WTC11 (cell line): ENCODE data around the gene MEGF6. TPM values are rescaled to one million over a fixed set of nuclear protein-coding genes. Genes with fewer than 3 reads are reported as not detected.
A peak's percentile ranks its signal among the peaks of the same experiment; 100 is the strongest.

ENCODE experiments used
- ATAC-seq: fragments of 200-7000 bp; cut with Tn5 transposase; 2 replicates; pipeline ENCODE4 v1.10.0; 2021; ENCODE audit warnings: mild to moderate bottlenecking, moderate library complexity
- CTCF ChIA-PET: fragments of 300-600 bp; sonication (Branson Sonifier 250); formaldehyde crosslinking; loops from one replicate; lab custom pipeline; 2021; ENCODE audit warnings: antibody characterized with exemption; lab: Charles Lee
- POLR2A ChIA-PET: fragments of 350-600 bp; sonication (Branson Sonifier 250); formaldehyde crosslinking; loops from one replicate; lab custom pipeline; 2021; ENCODE audit warnings: antibody characterized with exemption; lab: Charles Lee
- DNase-seq: peaks from one replicate; pipeline ENCODE4 v3.0.0; 2021; ENCODE audit warnings: low spot score
- H3K27ac Mint-ChIP-seq: 2 replicates; pipeline ENCODE4 v1.8.0; 2021; ENCODE audit warnings: mixed read lengths
- H3K27me3 Mint-ChIP-seq: 2 replicates; pipeline ENCODE4 v1.8.0; 2021; ENCODE audit warnings: low read depth, mild to moderate bottlenecking, moderate library complexity, mixed read lengths
- H3K36me3 Mint-ChIP-seq: 2 replicates; pipeline ENCODE4 v1.8.0; 2021; ENCODE audit warnings: mixed read lengths
- H3K4me1 Mint-ChIP-seq: 2 replicates; pipeline ENCODE4 v1.8.0; 2022; ENCODE audit warnings: mixed read lengths
- H3K4me3 Mint-ChIP-seq: 2 replicates; pipeline ENCODE4 v1.8.0; 2021; ENCODE audit warnings: mild to moderate bottlenecking, moderate library complexity, mixed read lengths
- H3K9me3 Mint-ChIP-seq: 2 replicates; pipeline ENCODE4 v1.8.0; 2021; ENCODE audit warnings: mixed read lengths
- CREM ChIP-seq: sonication (generic); formaldehyde crosslinking; IDR thresholded peaks from 2 replicates; pipeline ENCODE4 v1.8.1; 2022; ENCODE audit warnings: mild to moderate bottlenecking, missing genetic modification reagents, moderate library complexity
- E2F1 ChIP-seq: sonication (generic); formaldehyde crosslinking; IDR thresholded peaks from 2 replicates; pipeline ENCODE4 v1.8.0; 2022; ENCODE audit warnings: mild to moderate bottlenecking, missing genetic modification reagents
- ETV6 ChIP-seq: sonication (generic); formaldehyde crosslinking; IDR thresholded peaks from 2 replicates; pipeline ENCODE4 v1.8.1; 2022; ENCODE audit warnings: mild to moderate bottlenecking, missing genetic modification reagents
- FOXJ3 ChIP-seq: sonication (generic); formaldehyde crosslinking; IDR thresholded peaks from 2 replicates; pipeline ENCODE4 v1.9.0; 2021; ENCODE audit warnings: missing genetic modification reagents, mild to moderate bottlenecking, borderline replicate concordance
- JAZF1 ChIP-seq: fragments of 250-450 bp; sonication (Bioruptor Pico); IDR thresholded peaks from 2 replicates; pipeline ENCODE4 v1.9.0; 2021; ENCODE audit warnings: moderate library complexity, mild to moderate bottlenecking, inconsistent platforms
- NFYB ChIP-seq: sonication (generic); formaldehyde crosslinking; conservative IDR thresholded peaks from 2 replicates; pipeline ENCODE4 v1.8.0; 2022; ENCODE audit warnings: low read depth, missing genetic modification reagents
- NR2C2 ChIP-seq: sonication (generic); formaldehyde crosslinking; IDR thresholded peaks from 2 replicates; pipeline ENCODE4 v1.8.0; 2022; ENCODE audit warnings: mild to moderate bottlenecking, missing genetic modification reagents
- RORB ChIP-seq: fragments of 250-450 bp; sonication (Bioruptor Pico); IDR thresholded peaks from 2 replicates; pipeline ENCODE4 v1.9.0; 2021; ENCODE audit warnings: mild to moderate bottlenecking
- SOX15 ChIP-seq: fragments of 250-450 bp; sonication (Bioruptor Pico); IDR thresholded peaks from 2 replicates; pipeline ENCODE4 v1.9.0; 2021; ENCODE audit warnings: mild to moderate bottlenecking
- SP1 ChIP-seq: sonication (generic); formaldehyde crosslinking; conservative IDR thresholded peaks from 2 replicates; pipeline ENCODE4 v1.8.1; 2022; ENCODE audit warnings: missing genetic modification reagents
- USF1 ChIP-seq: sonication (generic); formaldehyde crosslinking; IDR thresholded peaks from 2 replicates; pipeline ENCODE4 v1.8.0; 2022; ENCODE audit warnings: mild to moderate bottlenecking, missing genetic modification reagents
- ZNF396 ChIP-seq: fragments of 250-450 bp; sonication (Bioruptor Pico); IDR thresholded peaks from 2 replicates; pipeline ENCODE4 v1.8.0; 2021; ENCODE audit warnings: mild to moderate bottlenecking, moderate library complexity, borderline replicate concordance
- ZNF423 ChIP-seq: fragments of 250-450 bp; sonication (Bioruptor Pico); IDR thresholded peaks from 2 replicates; pipeline ENCODE4 v2.1.2; 2022; ENCODE audit warnings: mild to moderate bottlenecking, moderate library complexity
- total RNA-seq: library from RNA; stranded (reverse); gene quantifications from 3 replicates; pipeline ENCODE4 v1.2.3, GENCODE V29; 2021
- TF ChIP-seq, protein P1 (sequence below): sonication (generic); formaldehyde crosslinking; IDR thresholded peaks from 2 replicates; pipeline ENCODE4 v1.8.0; 2022; ENCODE audit warnings: missing genetic modification reagents
- TF ChIP-seq, protein P2 (sequence below): sonication (generic); formaldehyde crosslinking; IDR thresholded peaks from 2 replicates; pipeline ENCODE4 v1.8.0; 2023; ENCODE audit warnings: missing genetic modification reagents, mild to moderate bottlenecking, borderline replicate concordance

Gene MEGF6
- total RNA-seq, 1 experiment from 2014 or later, result 24.9 TPM

DNA sequence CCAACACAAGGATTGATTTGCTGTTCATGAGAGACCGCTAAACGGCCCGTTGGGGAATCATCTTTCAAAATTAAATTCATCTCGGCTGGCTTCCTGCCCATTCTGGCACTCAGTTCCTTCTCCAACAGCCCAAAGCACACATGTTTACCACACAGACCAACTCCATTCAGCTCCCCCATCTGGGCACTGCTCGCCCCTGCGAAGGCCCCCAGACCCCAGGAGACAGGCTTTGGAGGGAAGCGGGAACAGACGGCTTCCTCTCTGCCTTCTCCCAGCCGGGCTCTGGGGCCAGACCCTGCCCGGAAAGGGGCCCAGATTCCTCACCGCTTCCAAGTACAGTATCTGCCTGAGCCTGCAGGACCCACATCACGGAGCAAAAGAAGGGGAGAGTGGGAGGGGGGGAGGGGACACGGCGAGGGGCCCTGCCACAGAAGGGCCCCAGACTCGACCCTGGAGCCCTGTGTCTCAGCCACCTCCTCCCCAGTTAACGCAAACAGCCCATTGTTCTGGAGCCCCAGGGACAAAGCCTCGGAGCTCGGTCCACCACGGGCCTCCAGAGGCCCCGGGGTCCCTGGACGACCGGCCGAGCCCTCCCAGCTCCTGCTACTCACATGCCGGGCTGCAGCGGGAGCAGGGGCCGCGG lies 660 bp downstream of the MEGF6 start:
- peak; percentile 43 for DNase-seq
- POLR2A ChIA-PET, result no interaction called here
- CTCF ChIA-PET, result interaction anchor here (0.6 to 2.8 kb wide), 10 partner anchors 8 to 157 kb away, joined by 3 to 15 read pairs (median 4); no protein-coding TSS in a partner anchor
- Mint-ChIP-seq H3K4me1 (peaks cover 36% of the 10 kb centered on the region), H3K4me3 (peak overlapping the region; percentile 80), H3K27me3 (peaks cover 18% of the 10 kb centered on the region), H3K36me3 (no peaks in the 10 kb centered on the region), H3K9me3 (no peaks in the 10 kb centered on the region), H3K27ac (no peak overlapping the region)
- no peak for TF ChIP-seq USF1 (CRISPR knock-in tag)
- peak; percentile 9; the same call in 1 of the 2 replicates for TF ChIP-seq SP1 (CRISPR knock-in tag)
- TF ChIP-seq, protein P1, sequence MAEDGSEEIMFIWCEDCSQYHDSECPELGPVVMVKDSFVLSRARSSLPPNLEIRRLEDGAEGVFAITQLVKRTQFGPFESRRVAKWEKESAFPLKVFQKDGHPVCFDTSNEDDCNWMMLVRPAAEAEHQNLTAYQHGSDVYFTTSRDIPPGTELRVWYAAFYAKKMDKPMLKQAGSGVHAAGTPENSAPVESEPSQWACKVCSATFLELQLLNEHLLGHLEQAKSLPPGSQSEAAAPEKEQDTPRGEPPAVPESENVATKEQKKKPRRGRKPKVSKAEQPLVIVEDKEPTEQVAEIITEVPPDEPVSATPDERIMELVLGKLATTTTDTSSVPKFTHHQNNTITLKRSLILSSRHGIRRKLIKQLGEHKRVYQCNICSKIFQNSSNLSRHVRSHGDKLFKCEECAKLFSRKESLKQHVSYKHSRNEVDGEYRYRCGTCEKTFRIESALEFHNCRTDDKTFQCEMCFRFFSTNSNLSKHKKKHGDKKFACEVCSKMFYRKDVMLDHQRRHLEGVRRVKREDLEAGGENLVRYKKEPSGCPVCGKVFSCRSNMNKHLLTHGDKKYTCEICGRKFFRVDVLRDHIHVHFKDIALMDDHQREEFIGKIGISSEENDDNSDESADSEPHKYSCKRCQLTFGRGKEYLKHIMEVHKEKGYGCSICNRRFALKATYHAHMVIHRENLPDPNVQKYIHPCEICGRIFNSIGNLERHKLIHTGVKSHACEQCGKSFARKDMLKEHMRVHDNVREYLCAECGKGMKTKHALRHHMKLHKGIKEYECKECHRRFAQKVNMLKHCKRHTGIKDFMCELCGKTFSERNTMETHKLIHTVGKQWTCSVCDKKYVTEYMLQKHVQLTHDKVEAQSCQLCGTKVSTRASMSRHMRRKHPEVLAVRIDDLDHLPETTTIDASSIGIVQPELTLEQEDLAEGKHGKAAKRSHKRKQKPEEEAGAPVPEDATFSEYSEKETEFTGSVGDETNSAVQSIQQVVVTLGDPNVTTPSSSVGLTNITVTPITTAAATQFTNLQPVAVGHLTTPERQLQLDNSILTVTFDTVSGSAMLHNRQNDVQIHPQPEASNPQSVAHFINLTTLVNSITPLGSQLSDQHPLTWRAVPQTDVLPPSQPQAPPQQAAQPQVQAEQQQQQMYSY (CRISPR knock-in tag), result peak; percentile 38; the same call in 1 of the 2 replicates
- ATAC-seq, result peak; percentile 6

DNA sequence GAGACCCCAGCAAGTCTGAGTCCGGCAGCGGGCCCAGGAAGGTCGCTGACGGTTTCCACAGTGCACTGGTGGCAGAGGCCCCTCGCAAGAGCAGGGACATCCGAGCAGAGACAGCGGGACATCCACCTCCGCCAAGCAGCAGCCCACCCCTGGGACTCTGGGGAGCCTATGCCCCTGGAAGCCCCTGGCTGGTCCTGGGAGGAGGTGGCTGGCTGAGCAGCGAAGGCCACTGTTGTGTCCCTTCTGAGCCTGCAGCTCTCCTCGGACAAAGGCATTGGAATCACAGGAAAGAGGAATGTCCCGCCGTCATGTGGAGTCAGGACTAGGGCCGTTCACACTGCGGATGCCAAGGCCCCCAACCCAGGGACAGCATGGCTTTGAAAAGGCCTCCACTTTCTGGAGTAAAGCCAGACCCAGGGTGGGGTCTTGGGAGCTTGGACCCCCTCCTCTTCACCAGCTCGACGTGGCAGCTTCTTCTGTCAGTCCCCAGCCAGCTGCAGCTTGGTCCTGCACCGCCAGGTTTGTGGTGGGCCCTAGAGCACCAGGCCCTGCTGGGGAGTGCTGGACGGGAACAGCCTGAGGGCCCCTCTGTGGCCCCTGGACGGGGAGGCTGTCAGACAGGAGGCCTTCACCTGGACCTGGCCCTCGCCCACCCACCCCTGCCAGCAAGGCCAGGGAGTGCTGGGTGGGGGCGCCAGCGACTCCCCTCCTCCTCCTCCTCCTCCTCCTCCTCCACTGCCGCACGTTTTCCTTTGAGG lies 1.4 kb downstream of the MEGF6 start:
- Mint-ChIP-seq H3K27me3 (peaks cover 18% of the 10 kb centered on the region), H3K27ac (no peak overlapping the region), H3K4me1 (peaks cover 34% of the 10 kb centered on the region), H3K4me3 (peak overlapping the region; percentile 80), H3K36me3 (no peaks in the 10 kb centered on the region), H3K9me3 (no peaks in the 10 kb centered on the region)
- ATAC-seq, result no peak
- CTCF ChIA-PET, result interaction anchor here (0.6 to 2.8 kb wide), 9 partner anchors 9 to 157 kb away, joined by 3 to 15 read pairs (median 5); no protein-coding TSS in a partner anchor
- no peak for DNase-seq
- POLR2A ChIA-PET, result no interaction called here
- TF ChIP-seq SOX15 (CRISPR knock-in tag), result no peak
- no peak for TF ChIP-seq NR2C2 (CRISPR knock-in tag)
- no peak for TF ChIP-seq E2F1 (CRISPR knock-in tag)
- no peak for TF ChIP-seq FOXJ3 (CRISPR knock-in tag)
- TF ChIP-seq ZNF396 (CRISPR knock-in tag), result no peak
- no peak for TF ChIP-seq ETV6 (CRISPR knock-in tag)
- no peak for TF ChIP-seq ZNF423 (CRISPR knock-in tag)
- TF ChIP-seq, protein P2, sequence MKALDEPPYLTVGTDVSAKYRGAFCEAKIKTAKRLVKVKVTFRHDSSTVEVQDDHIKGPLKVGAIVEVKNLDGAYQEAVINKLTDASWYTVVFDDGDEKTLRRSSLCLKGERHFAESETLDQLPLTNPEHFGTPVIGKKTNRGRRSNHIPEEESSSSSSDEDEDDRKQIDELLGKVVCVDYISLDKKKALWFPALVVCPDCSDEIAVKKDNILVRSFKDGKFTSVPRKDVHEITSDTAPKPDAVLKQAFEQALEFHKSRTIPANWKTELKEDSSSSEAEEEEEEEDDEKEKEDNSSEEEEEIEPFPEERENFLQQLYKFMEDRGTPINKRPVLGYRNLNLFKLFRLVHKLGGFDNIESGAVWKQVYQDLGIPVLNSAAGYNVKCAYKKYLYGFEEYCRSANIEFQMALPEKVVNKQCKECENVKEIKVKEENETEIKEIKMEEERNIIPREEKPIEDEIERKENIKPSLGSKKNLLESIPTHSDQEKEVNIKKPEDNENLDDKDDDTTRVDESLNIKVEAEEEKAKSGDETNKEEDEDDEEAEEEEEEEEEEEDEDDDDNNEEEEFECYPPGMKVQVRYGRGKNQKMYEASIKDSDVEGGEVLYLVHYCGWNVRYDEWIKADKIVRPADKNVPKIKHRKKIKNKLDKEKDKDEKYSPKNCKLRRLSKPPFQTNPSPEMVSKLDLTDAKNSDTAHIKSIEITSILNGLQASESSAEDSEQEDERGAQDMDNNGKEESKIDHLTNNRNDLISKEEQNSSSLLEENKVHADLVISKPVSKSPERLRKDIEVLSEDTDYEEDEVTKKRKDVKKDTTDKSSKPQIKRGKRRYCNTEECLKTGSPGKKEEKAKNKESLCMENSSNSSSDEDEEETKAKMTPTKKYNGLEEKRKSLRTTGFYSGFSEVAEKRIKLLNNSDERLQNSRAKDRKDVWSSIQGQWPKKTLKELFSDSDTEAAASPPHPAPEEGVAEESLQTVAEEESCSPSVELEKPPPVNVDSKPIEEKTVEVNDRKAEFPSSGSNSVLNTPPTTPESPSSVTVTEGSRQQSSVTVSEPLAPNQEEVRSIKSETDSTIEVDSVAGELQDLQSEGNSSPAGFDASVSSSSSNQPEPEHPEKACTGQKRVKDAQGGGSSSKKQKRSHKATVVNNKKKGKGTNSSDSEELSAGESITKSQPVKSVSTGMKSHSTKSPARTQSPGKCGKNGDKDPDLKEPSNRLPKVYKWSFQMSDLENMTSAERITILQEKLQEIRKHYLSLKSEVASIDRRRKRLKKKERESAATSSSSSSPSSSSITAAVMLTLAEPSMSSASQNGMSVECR (CRISPR knock-in tag), result no peak
- no peak for TF ChIP-seq RORB
- TF ChIP-seq CREM (CRISPR knock-in tag), result no peak
- no peak for TF ChIP-seq JAZF1
- TF ChIP-seq NFYB (CRISPR knock-in tag), result no peak
- TF ChIP-seq, all 79 proteins: peak for 0
